CD8-positive, alpha-beta memory T cell (primary cell): ENCODE measurements around the gene DPYD. TPM values are rescaled to one million over a fixed set of nuclear protein-coding genes. Genes with fewer than 3 reads are reported as not detected.

Experiments
- CTCF ChIA-PET: fragments of 350-600 bp; sonication (Branson Sonifier 250); formaldehyde crosslinking; loops from one replicate; lab custom pipeline; 2021; ENCODE audit warnings: antibody characterized with exemption; lab: Charles Lee
- POLR2A ChIA-PET: fragments of 350-600 bp; sonication (Branson Sonifier 250); formaldehyde crosslinking; loops from one replicate; lab custom pipeline; 2021; ENCODE audit warnings: antibody characterized with exemption; lab: Charles Lee
- DNase-seq, 5 donors: peaks; one replicate each; pipeline versions ENCODE4 v3.0.0 to v3.0.0-alpha.2; 2020 to 2022; ENCODE audit warnings: mixed read lengths in 1 of 5
- H3K27ac ChIP-seq: one replicate; pipeline ENCODE4 v1.7.0; 2013; ENCODE audit warnings: low read depth, mild to moderate bottlenecking, low read length, moderate library complexity
- H3K27me3 ChIP-seq: 2 replicates; pipeline ENCODE4 v1.7.0; 2013; ENCODE audit warnings: low read length, mild to moderate bottlenecking; ENCODE audit not compliant: insufficient read depth, poor library complexity, severe bottlenecking
- H3K36me3 ChIP-seq: 2 replicates; pipeline ENCODE4 v1.7.0; 2013; ENCODE audit warnings: mild to moderate bottlenecking, low read length, moderate library complexity; ENCODE audit not compliant: insufficient read depth
- H3K4me1 ChIP-seq: 2 replicates; pipeline ENCODE4 v1.7.0; 2013; ENCODE audit warnings: mild to moderate bottlenecking, low read length, moderate library complexity; ENCODE audit not compliant: insufficient read depth
- H3K4me3 ChIP-seq: 2 replicates; pipeline ENCODE4 v1.7.0; 2013; ENCODE audit warnings: mild to moderate bottlenecking, low read length
- H3K9me3 ChIP-seq: 2 replicates; pipeline ENCODE4 v1.7.0; 2013; ENCODE audit warnings: mild to moderate bottlenecking, low read length
- H3K27ac Mint-ChIP-seq, 8 donors: one replicate each; pipeline ENCODE4 v1.8.0; 2020 to 2021; ENCODE audit warnings: mixed read lengths in 8 of 8, mild to moderate bottlenecking in 6 of 8, inconsistent platforms in 3 of 8, moderate library complexity in 3 of 8
- H3K27me3 Mint-ChIP-seq, 2 donors: one replicate each; pipeline ENCODE4 v1.8.0; 2020 to 2021; ENCODE audit warnings: mixed read lengths in 2 of 2, mild to moderate bottlenecking in 1 of 2, moderate library complexity in 1 of 2
- H3K36me3 Mint-ChIP-seq, 3 donors: one replicate each; pipeline ENCODE4 v1.8.0; 2020 to 2021; ENCODE audit warnings: mixed read lengths in 3 of 3, inconsistent platforms in 1 of 3, mild to moderate bottlenecking in 1 of 3
- H3K4me1 Mint-ChIP-seq, 3 donors: one replicate each; pipeline ENCODE4 v1.8.0; 2020 to 2021; ENCODE audit warnings: mixed read lengths in 3 of 3, inconsistent platforms in 1 of 3, mild to moderate bottlenecking in 1 of 3
- H3K4me3 Mint-ChIP-seq, 7 donors: one replicate each; pipeline ENCODE4 v1.8.0; 2020 to 2021; ENCODE audit warnings: mixed read lengths in 7 of 7, mild to moderate bottlenecking in 6 of 7, moderate library complexity in 4 of 7, inconsistent platforms in 2 of 7
- H3K9me3 Mint-ChIP-seq, 5 donors: one replicate each; pipeline ENCODE4 v1.8.0; 2020 to 2022; ENCODE audit warnings: mixed read lengths in 5 of 5, mild to moderate bottlenecking in 3 of 5, moderate library complexity in 2 of 5, inconsistent platforms in 1 of 5
- polyA plus RNA-seq: library from polyadenylated mRNA; unstranded; fragments of 300-500 nt; fragmentation: Illumina TruSeq; gene quantifications from one replicate; pipeline ENCODE4 v1.2.3, GENCODE V29; 2021
- total RNA-seq, 2 experiments: library from RNA; stranded (reverse); gene quantifications; one replicate each; pipeline ENCODE4 v1.2.3, GENCODE V29; 2021

DPYD gene
- total and polyA plus RNA-seq, 3 experiments from 2014 or later = 9.6 to 43.9 (median 10.3) TPM

DNA sequence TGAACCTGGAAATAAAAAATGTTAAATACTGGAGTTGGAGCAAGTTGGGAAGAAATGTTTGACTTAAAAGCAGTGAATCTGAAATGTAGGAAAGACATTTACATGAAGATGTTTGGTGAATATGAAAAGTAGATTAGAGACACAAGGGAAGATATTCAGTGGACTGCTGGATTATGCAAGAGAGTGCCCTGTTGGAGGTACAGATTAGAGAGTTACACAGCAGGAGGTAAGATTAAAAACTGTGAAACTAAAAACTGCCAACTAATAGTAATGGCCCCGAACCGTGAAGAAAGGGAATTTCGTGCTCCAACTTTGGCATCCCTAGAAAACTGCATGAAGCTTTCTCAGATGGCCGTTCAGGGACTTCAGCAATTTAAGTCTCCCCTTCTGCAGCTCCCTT is 375.4 kb downstream of the DPYD start:
- Mint-ChIP-seq H3K27me3 (no peaks in the 10 kb centered on the region), H3K27ac (no peak overlapping the region), H3K4me1 (no peaks in the 10 kb centered on the region), H3K4me3 (no peak overlapping the region), H3K9me3 (no peaks in the 10 kb centered on the region), H3K36me3 (peaks cover 11 to 34% (median 25%) of the 10 kb centered on the region in 3 donors)
- ChIA-PET CTCF (no interaction called here), POLR2A (no interaction called here)
- H3K27me3 ChIP-seq = no peaks in the 10 kb centered on the region
- no peak overlapping the region for H3K27ac ChIP-seq
- H3K4me3 ChIP-seq = no peak overlapping the region
- no peaks in the 10 kb centered on the region for H3K9me3 ChIP-seq
- H3K4me1 ChIP-seq = no peaks in the 10 kb centered on the region
- DNase-seq = no peak
- no peaks in the 10 kb centered on the region for H3K36me3 ChIP-seq

DNA sequence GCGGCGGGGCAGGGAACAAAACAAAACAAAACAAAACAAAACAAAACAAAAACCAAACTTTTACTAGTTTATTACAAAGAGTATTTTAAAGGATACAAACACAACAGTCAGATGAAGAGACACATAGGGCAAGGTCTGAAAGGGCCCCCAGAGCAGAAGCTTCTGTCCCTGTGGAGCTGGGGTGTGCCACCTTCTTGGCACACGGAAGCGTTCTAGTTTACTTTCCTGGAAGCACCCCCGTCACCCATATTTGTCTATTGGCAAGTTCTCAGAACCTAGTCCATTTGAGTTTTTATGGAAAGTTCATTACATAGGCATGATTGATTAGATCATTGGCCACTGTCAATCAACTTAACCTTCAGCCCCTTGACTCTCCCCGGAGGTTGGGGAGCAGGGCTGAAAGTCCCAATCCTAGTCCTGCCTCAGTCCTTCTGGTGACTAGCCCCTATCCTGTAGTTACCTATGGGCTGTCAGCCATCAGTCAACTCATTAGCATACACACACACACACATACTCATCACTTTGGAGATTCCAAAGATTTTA is 380.4 kb downstream of the DPYD start:
- no peaks in the 10 kb centered on the region for H3K4me1 ChIP-seq
- peaks cover 23 to 39% (median 30%) of the 10 kb centered on the region in 3 donors for H3K36me3 Mint-ChIP-seq
- H3K4me3 ChIP-seq = no peak overlapping the region
- no peaks in the 10 kb centered on the region for H3K9me3 Mint-ChIP-seq
- no peak overlapping the region for H3K27ac Mint-ChIP-seq
- no peaks in the 10 kb centered on the region for H3K27me3 ChIP-seq
- H3K27ac ChIP-seq = no peak overlapping the region
- no peak for DNase-seq
- ChIA-PET CTCF (no interaction called here), POLR2A (no interaction called here)
- H3K9me3 ChIP-seq = no peaks in the 10 kb centered on the region
- H3K4me1 Mint-ChIP-seq = peaks cover 0 to 6% (median 1%) of the 10 kb centered on the region in 3 donors
- H3K36me3 ChIP-seq = no peaks in the 10 kb centered on the region
- H3K27me3 Mint-ChIP-seq = no peaks in the 10 kb centered on the region
- H3K4me3 Mint-ChIP-seq = no peak overlapping the region

GRCh38 chr1:97538113-97538512 is 382.7 kb downstream of the DPYD start:
- DNase-seq = no peak
- Histone ChIP-seq H3K4me1 (no peaks in the 10 kb centered on the region), H3K27me3 (no peaks in the 10 kb centered on the region), H3K36me3 (no peaks in the 10 kb centered on the region), H3K9me3 (no peaks in the 10 kb centered on the region), H3K27ac (no peak overlapping the region), H3K4me3 (no peak overlapping the region)
- no peak overlapping the region for H3K4me3 Mint-ChIP-seq
- ChIA-PET CTCF (no interaction called here), POLR2A (no interaction called here)
- H3K36me3 Mint-ChIP-seq = peaks cover 23 to 39% (median 33%) of the 10 kb centered on the region in 3 donors
- no peak overlapping the region for H3K27ac Mint-ChIP-seq
- no peaks in the 10 kb centered on the region for H3K27me3 Mint-ChIP-seq
- peaks cover 0 to 6% (median 1%) of the 10 kb centered on the region in 3 donors for H3K4me1 Mint-ChIP-seq
- no peaks in the 10 kb centered on the region for H3K9me3 Mint-ChIP-seq

GRCh38 chr1:97533358-97533757 is 387.5 kb downstream of the DPYD start:
- ChIA-PET CTCF (no interaction called here), POLR2A (no interaction called here)
- Histone ChIP-seq H3K4me3 (no peak overlapping the region), H3K4me1 (no peaks in the 10 kb centered on the region), H3K9me3 (no peaks in the 10 kb centered on the region), H3K27ac (no peak overlapping the region), H3K27me3 (no peaks in the 10 kb centered on the region), H3K36me3 (no peaks in the 10 kb centered on the region)
- Mint-ChIP-seq H3K4me3 (no peak overlapping the region), H3K36me3 (peaks cover 13 to 39% (median 28%) of the 10 kb centered on the region in 3 donors), H3K27me3 (no peaks in the 10 kb centered on the region), H3K4me1 (peaks cover 0 to 4% (median 1%) of the 10 kb centered on the region in 3 donors), H3K27ac (no peak overlapping the region), H3K9me3 (no peaks in the 10 kb centered on the region)
- no peak for DNase-seq

DNA sequence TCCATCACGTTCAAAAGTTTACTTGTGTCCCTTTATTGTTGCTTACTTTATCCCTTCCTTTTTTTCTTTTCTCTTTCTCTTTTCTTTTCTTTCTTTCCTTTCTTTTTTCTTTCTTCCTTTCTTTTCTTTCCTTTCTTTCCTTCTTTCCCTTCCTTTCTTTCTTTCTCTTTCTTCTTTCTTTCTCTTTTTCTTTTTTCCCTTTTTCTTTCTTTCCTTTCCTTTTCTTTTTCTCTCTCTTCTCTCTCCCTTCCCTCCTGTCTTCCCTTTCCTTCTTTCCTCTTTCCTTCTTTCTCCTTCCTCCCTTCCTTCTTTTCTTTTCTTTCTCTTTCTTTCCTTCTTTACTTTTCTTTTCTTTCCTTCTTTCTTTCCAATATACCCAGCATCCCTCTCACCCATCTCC is 391.2 kb downstream of the DPYD start:
- ChIA-PET POLR2A (no interaction called here), CTCF (no interaction called here)
- DNase-seq = no peak
- H3K4me1 ChIP-seq = no peaks in the 10 kb centered on the region
- no peaks in the 10 kb centered on the region for H3K9me3 ChIP-seq
- no peaks in the 10 kb centered on the region for H3K27me3 Mint-ChIP-seq
- no peaks in the 10 kb centered on the region for H3K9me3 Mint-ChIP-seq
- H3K27ac ChIP-seq = no peak overlapping the region
- peaks cover 22 to 32% (median 31%) of the 10 kb centered on the region in 3 donors for H3K36me3 Mint-ChIP-seq
- H3K27me3 ChIP-seq = no peaks in the 10 kb centered on the region
- no peak overlapping the region for H3K4me3 Mint-ChIP-seq
- peak overlapping the region in 1 of 8 donors; percentile 3 for H3K27ac Mint-ChIP-seq
- no peaks in the 10 kb centered on the region for H3K36me3 ChIP-seq
- H3K4me3 ChIP-seq = no peak overlapping the region
- H3K4me1 Mint-ChIP-seq = no peaks in the 10 kb centered on the region

- no peaks in the 10 kb centered on the region for H3K27me3 ChIP-seq
- Mint-ChIP-seq H3K27me3 (no peaks in the 10 kb centered on the region), H3K4me3 (no peak overlapping the region), H3K4me1 (peaks cover 0 to 3% (median 0%) of the 10 kb centered on the region in 3 donors), H3K36me3 (peaks cover 27 to 53% (median 45%) of the 10 kb centered on the region in 3 donors), H3K27ac (no peak overlapping the region), H3K9me3 (peaks cover 0 to 13% (median 7%) of the 10 kb centered on the region in 5 donors)
- H3K4me3 ChIP-seq = no peak overlapping the region
- no peaks in the 10 kb centered on the region for H3K36me3 ChIP-seq
- no peak overlapping the region for H3K27ac ChIP-seq
- H3K4me1 ChIP-seq = no peaks in the 10 kb centered on the region
- no peak for DNase-seq
- ChIA-PET CTCF (no interaction called here), POLR2A (no interaction called here)
- no peaks in the 10 kb centered on the region for H3K9me3 ChIP-seq
Measured at GRCh38 chr1:97524211-97524610, 396.6 kb downstream of the DPYD start.

GRCh38 chr1:97516588-97516987 is 404.2 kb downstream of the DPYD start:
- DNase-seq = no peak
- Mint-ChIP-seq H3K27me3 (no peaks in the 10 kb centered on the region), H3K36me3 (peaks cover 18 to 28% (median 26%) of the 10 kb centered on the region in 3 donors), H3K27ac (peak overlapping the region in 2 of 8 donors; percentile 44 to 51), H3K9me3 (peaks cover 0 to 6% (median 0%) of the 10 kb centered on the region in 5 donors), H3K4me1 (peaks cover 0 to 3% (median 0%) of the 10 kb centered on the region in 3 donors), H3K4me3 (no peak overlapping the region)
- no peaks in the 10 kb centered on the region for H3K27me3 ChIP-seq
- no peak overlapping the region for H3K4me3 ChIP-seq
- CTCF ChIA-PET = no interaction called here
- H3K27ac ChIP-seq = no peak overlapping the region
- no peaks in the 10 kb centered on the region for H3K36me3 ChIP-seq
- no peaks in the 10 kb centered on the region for H3K9me3 ChIP-seq
- H3K4me1 ChIP-seq = no peaks in the 10 kb centered on the region
- POLR2A ChIA-PET = no interaction called here

DNA sequence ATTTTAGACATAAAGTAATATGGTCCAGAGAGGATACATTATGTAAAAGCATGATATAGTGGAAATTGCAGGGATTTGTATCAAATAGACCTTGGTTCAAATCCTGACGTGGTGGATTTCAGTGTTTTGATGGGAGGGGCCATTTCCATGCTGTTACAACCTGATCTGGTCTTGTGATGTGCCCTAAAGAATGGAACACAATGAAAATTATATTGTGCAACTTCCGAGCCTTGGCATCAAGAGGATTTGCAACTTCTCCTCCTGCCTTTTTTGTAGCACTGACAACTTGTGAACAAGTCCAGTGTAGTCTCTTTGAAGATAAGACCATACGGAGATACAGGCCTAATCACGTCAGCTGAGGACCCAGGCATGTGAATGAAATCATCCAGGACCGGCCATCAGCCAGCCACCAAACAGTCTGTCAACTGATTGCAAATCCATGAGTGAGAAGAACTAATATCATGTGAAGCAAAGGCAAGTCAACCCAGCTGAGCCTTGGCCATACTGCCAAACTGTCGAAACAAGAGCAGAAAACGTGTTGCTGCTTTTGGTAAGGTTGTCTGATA is 412.1 kb downstream of the DPYD start:
- no peaks in the 10 kb centered on the region for H3K27me3 ChIP-seq
- peaks cover 4% of the 10 kb centered on the region for H3K36me3 ChIP-seq
- Mint-ChIP-seq H3K27ac (no peak overlapping the region), H3K36me3 (peaks cover 21 to 34% (median 32%) of the 10 kb centered on the region in 3 donors), H3K27me3 (no peaks in the 10 kb centered on the region), H3K9me3 (peaks cover 0 to 1% (median 0%) of the 10 kb centered on the region in 5 donors), H3K4me1 (peaks cover 3 to 5% (median 4%) of the 10 kb centered on the region in 3 donors), H3K4me3 (no peak overlapping the region)
- DNase-seq = no peak
- H3K27ac ChIP-seq = no peak overlapping the region
- ChIA-PET CTCF (no interaction called here), POLR2A (no interaction called here)
- H3K4me3 ChIP-seq = no peak overlapping the region
- no peaks in the 10 kb centered on the region for H3K9me3 ChIP-seq
- H3K4me1 ChIP-seq = no peaks in the 10 kb centered on the region
